Endothelial cell of umbilical vein (primary cell): ENCODE measurements around the gene OR7C1. TPM values are rescaled to one million over a fixed set of nuclear protein-coding genes. Genes with fewer than 3 reads are reported as not detected.

ENCODE experiments used
- BruUV-seq: library from RNA; stranded (reverse); fragments of 400-500 nt; replicated peaks from 2 replicates; lab custom pipeline; 2021; lab: Mats Ljungman, UMichigan
- CTCF ChIA-PET: fragments of 300-600, 350-600 bp; sonication (Branson Sonifier 250); formaldehyde crosslinking; loops from one replicate; lab custom pipeline; 2021; ENCODE audit warnings: antibody characterized with exemption, inconsistent platforms; lab: Charles Lee
- POLR2A ChIA-PET: fragments of 300-600, 350-600 bp; sonication (Branson Sonifier 250); formaldehyde crosslinking; loops from one replicate; lab custom pipeline; 2021; ENCODE audit warnings: antibody characterized with exemption, inconsistent platforms; lab: Charles Lee
- DNase-seq: peaks from one replicate; pipeline ENCODE4 v3.0.0-alpha.2; 2011; ENCODE audit warnings: low read depth, low spot score
- FAIRE-seq: peaks from 2 replicates; lab custom pipeline; 2011; peaks lifted over from hg19 to GRCh38; lab: Jason Lieb, UNC
- H2AFZ ChIP-seq: 2 replicates; pipeline ENCODE4 v1.6.0; 2012; ENCODE audit warnings: low read depth, low read length, control low read depth, inconsistent platforms
- H3K27ac ChIP-seq: 2 replicates; pipeline ENCODE4 v1.5.1; 2011; ENCODE audit warnings: low read depth, mild to moderate bottlenecking, control low read depth, low read length, moderate library complexity; ENCODE audit not compliant: insufficient read depth
- H3K27me3 ChIP-seq, 2 experiments: 2 replicates each; pipeline versions ENCODE4 v1.6.0 to v1.6.1; 2011; ENCODE audit warnings: low read length in 2 of 2, mixed read lengths in 1 of 2; ENCODE audit not compliant: control insufficient read depth in 2 of 2, insufficient read depth in 2 of 2
- H3K36me3 ChIP-seq, 2 experiments: 2 replicates in 1 of 2; 3 replicates in 1 of 2; pipeline ENCODE4 v1.5.1; 2011; ENCODE audit warnings: low read length in 2 of 2, mild to moderate bottlenecking in 1 of 2, moderate library complexity in 1 of 2; ENCODE audit not compliant: control insufficient read depth in 2 of 2, insufficient read depth in 2 of 2; ENCODE audit errors: extremely low read depth in 1 of 2
- H3K4me1 ChIP-seq: 3 replicates; pipeline ENCODE4 v1.5.1; 2011; ENCODE audit warnings: mild to moderate bottlenecking, low read length; ENCODE audit not compliant: control insufficient read depth, insufficient read depth; ENCODE audit errors: extremely low read depth
- H3K4me2 ChIP-seq: 2 replicates; pipeline ENCODE4 v1.6.1; 2011; ENCODE audit warnings: low read length, control low read depth, mixed read lengths; ENCODE audit not compliant: insufficient read depth
- H3K4me3 ChIP-seq, 3 experiments: fragments of 200-600 bp in 1 of 3; sonication (generic), shearing (Covaris generic) in 1 of 3; replicated peaks in 1 of 3; 2 replicates each; pipeline ENCODE4 v1.5.1; 2011 to 2016; ENCODE audit warnings: control low read depth in 3 of 3, low read length in 3 of 3, mild to moderate bottlenecking in 2 of 3, inconsistent platforms in 1 of 3, low read depth in 1 of 3, moderate library complexity in 1 of 3; ENCODE audit not compliant: insufficient read depth in 1 of 3
- H3K79me2 ChIP-seq: 2 replicates; pipeline ENCODE4 v1.6.0; 2012; ENCODE audit warnings: low read length, inconsistent platforms; ENCODE audit not compliant: control insufficient read depth, insufficient read depth
- H3K9ac ChIP-seq: replicated peaks from 2 replicates; pipeline ENCODE3; 2011; ENCODE audit warnings: low read length, control low read depth; ENCODE audit not compliant: insufficient read depth; ENCODE audit errors: extremely low read depth
- H3K9me1 ChIP-seq: replicated peaks from 3 replicates; pipeline ENCODE4 v1.6.0; 2011; ENCODE audit warnings: mild to moderate bottlenecking, low read length; ENCODE audit not compliant: control insufficient read depth, insufficient read depth; ENCODE audit errors: extremely low read depth
- H3K9me3 ChIP-seq: replicated peaks from 2 replicates; pipeline ENCODE4 v1.5.1; 2012; ENCODE audit warnings: low read length, inconsistent platforms; ENCODE audit not compliant: control insufficient read depth, insufficient read depth
- H4K20me1 ChIP-seq: replicated peaks from 2 replicates; pipeline ENCODE3; 2011; ENCODE audit warnings: mild to moderate bottlenecking, low read length; ENCODE audit not compliant: control insufficient read depth, insufficient read depth; ENCODE audit errors: extremely low read depth
- CTCF ChIP-seq, 2 donors: IDR thresholded peaks; 1 replicate in 1 of 2; 2 replicates in 1 of 2; pipeline ENCODE4 v1.5.1; 2011; ENCODE audit warnings: low read length in 2 of 2, mild to moderate bottlenecking in 2 of 2, moderate library complexity in 2 of 2, control low read depth in 1 of 2, inconsistent platforms in 1 of 2, low read depth in 1 of 2; ENCODE audit not compliant: insufficient read depth in 1 of 2; ENCODE audit errors: extremely low read depth in 1 of 2
- EZH2 ChIP-seq: IDR thresholded peaks from 2 replicates; pipeline ENCODE4 v1.6.1; 2012; ENCODE audit warnings: borderline replicate concordance, low read depth, mild to moderate bottlenecking, moderate library complexity, low read length, inconsistent platforms; ENCODE audit not compliant: severe bottlenecking
- FOS ChIP-seq: IDR thresholded peaks from 2 replicates; pipeline ENCODE4 v1.6.1; 2011; ENCODE audit warnings: mild to moderate bottlenecking, low read length, moderate library complexity, borderline replicate concordance; ENCODE audit not compliant: insufficient read depth
- GATA2 ChIP-seq: IDR thresholded peaks from 2 replicates; pipeline ENCODE4 v1.7.0; 2011; ENCODE audit warnings: low read depth, mild to moderate bottlenecking, moderate library complexity, mixed read lengths, low read length; ENCODE audit not compliant: insufficient read length, insufficient read depth
- JUN ChIP-seq: IDR thresholded peaks from 2 replicates; pipeline ENCODE4 v1.6.1; 2011; ENCODE audit warnings: borderline replicate concordance, low read depth; ENCODE audit not compliant: insufficient read length, insufficient read depth
- MAX ChIP-seq: IDR thresholded peaks from 2 replicates; pipeline ENCODE4 v1.6.1; 2011; ENCODE audit not compliant: insufficient read depth, insufficient read length
- MYC ChIP-seq: IDR thresholded peaks from one replicate; pipeline ENCODE4 v1.6.1; 2011; ENCODE audit warnings: mild to moderate bottlenecking, low read depth, low read length
- POLR2A ChIP-seq: IDR thresholded peaks from 2 replicates; pipeline ENCODE4 v1.6.1; 2012; ENCODE audit warnings: low read depth, mild to moderate bottlenecking, control low read depth, low read length
- POLR2AphosphoS5 ChIP-seq: IDR thresholded peaks from 2 replicates; pipeline ENCODE4 v1.6.1; 2012; ENCODE audit warnings: low read depth, mild to moderate bottlenecking, control low read depth, low read length, moderate library complexity; ENCODE audit not compliant: insufficient read depth
- dilution Hi-C: fragments of 300-500 bp; cut with MboI; formaldehyde crosslinking; loops from one replicate; pipeline ENCODE4 v1.15.0; 2019; ENCODE audit warnings: low sequenced_read_pairs; ENCODE audit not compliant: extremely low pct_ligation_motif_present
- intact Hi-C: fragments of 100-400 bp; cut with micrococcal nuclease; formaldehyde crosslinking; loops from one replicate; pipeline ENCODE4 v1.10.0; 2022
- polyA plus RNA-seq, 4 experiments: library from polyadenylated mRNA; depleted of rRNA in 3 of 4; stranded (reverse) in 3 of 4; unstranded in 1 of 4; fragments of >200 nt; gene quantifications; 2 replicates each; pipeline versions ENCODE4 v1.2.1 to v1.2.3, GENCODE V29; 2011 to 2012; ENCODE audit warnings: missing spikeins in 1 of 4
- total RNA-seq: library from RNA; stranded (reverse); gene quantifications from 2 replicates; pipeline ENCODE4 v1.2.3, GENCODE V29; 2021

OR7C1 gene
- total and polyA plus RNA-seq, 2 donors (not counting 3 experiments of a cell fraction or from before 2014, with no cell fraction given), result not detected

GRCh38 chr19:14830702-14831101 lies 4.3 kb downstream of the OR7C1 start:
- intact Hi-C loops (no loop called here), dilution Hi-C loops (no loop called here)
- no peaks in the 10 kb centered on the region for H3K9me3 ChIP-seq
- no TSS peak for BruUV-seq
- ChIA-PET POLR2A (no interaction called here), CTCF (interaction anchor here (0.7 kb wide), 1 partner anchor 52 kb away, joined by 3 read pairs; the partner anchor contains the start of gene ADGRE2)
- no peak overlapping the region for H3K4me2 ChIP-seq
- no peaks in the 10 kb centered on the region for H3K36me3 ChIP-seq
- no peak overlapping the region for H2AFZ ChIP-seq
- DNase-seq, result no peak
- FAIRE-seq, result no peak
- no peak overlapping the region for H3K4me3 ChIP-seq
- no peaks in the 10 kb centered on the region for H3K4me1 ChIP-seq
- H3K27me3 ChIP-seq, result no peaks in the 10 kb centered on the region
- H3K9me1 ChIP-seq, result no peaks in the 10 kb centered on the region
- no peaks in the 10 kb centered on the region for H4K20me1 ChIP-seq
- no peak overlapping the region for H3K9ac ChIP-seq
- H3K27ac ChIP-seq, result no peak overlapping the region
- no peaks in the 10 kb centered on the region for H3K79me2 ChIP-seq
- TF ChIP-seq MAX (no peak), MYC (no peak), EZH2 (no peak), GATA2 (no peak), POLR2AphosphoS5 (no peak), FOS (no peak), CTCF (IDR thresholded peaks at IDR 0.05; ENCODE audit: extremely low read depth in 1 of 2, insufficient read depth in 1 of 2, low read depth in 1 of 2, low read length in 2 of 2) (no peak), POLR2A (no peak), JUN (no peak)
